Measurements from ENCODE around the gene MAD2L2.

The MAD2L2 gene

GRCh38 chr1:11703357-11704193 lies 22.6 kb upstream of the MAD2L2 start:
- Histone ChIP-seq H3K4me1 (ENCODE audit: control insufficient read depth, insufficient read depth, low read length) (peaks cover 8% of the 10 kb centered on the region), H3K4me3 (ENCODE audit: low read length) (no peak overlapping the region), H3K27me3 (ENCODE audit: control insufficient read depth, insufficient read depth, low read length) (peaks cover 29% of the 10 kb centered on the region), H3K9ac (ENCODE audit: low read length) (no peak overlapping the region), H3K9me3 (ENCODE audit: control insufficient read depth, low read length) (no peaks in the 10 kb centered on the region), H3K36me3 (ENCODE audit: control insufficient read depth, insufficient read depth, low read length) (no peaks in the 10 kb centered on the region)

GRCh38 chr1:11701981-11702803 lies 21.2 kb upstream of the MAD2L2 start:
- Histone ChIP-seq H3K9ac (ENCODE audit: low read length) (no peak overlapping the region), H3K27me3 (ENCODE audit: control insufficient read depth, insufficient read depth, low read length) (peaks cover 29% of the 10 kb centered on the region), H3K4me3 (ENCODE audit: low read length) (no peak overlapping the region), H3K36me3 (ENCODE audit: control insufficient read depth, insufficient read depth, low read length) (no peaks in the 10 kb centered on the region), H3K9me3 (ENCODE audit: control insufficient read depth, low read length) (no peaks in the 10 kb centered on the region), H3K4me1 (ENCODE audit: control insufficient read depth, insufficient read depth, low read length) (no peaks in the 10 kb centered on the region)

- no peak overlapping the region for H3K9ac ChIP-seq (ENCODE audit: low read length)
- H3K9me3 ChIP-seq (ENCODE audit: control insufficient read depth, low read length) = no peaks in the 10 kb centered on the region
- no peak overlapping the region for H3K4me3 ChIP-seq (ENCODE audit: low read length)
- no peaks in the 10 kb centered on the region for H3K36me3 ChIP-seq (ENCODE audit: control insufficient read depth, insufficient read depth, low read length)
- no peaks in the 10 kb centered on the region for H3K4me1 ChIP-seq (ENCODE audit: control insufficient read depth, insufficient read depth, low read length)
- H3K27me3 ChIP-seq (ENCODE audit: control insufficient read depth, insufficient read depth, low read length) = peaks cover 29% of the 10 kb centered on the region
These were observed 20.6 kb upstream of the MAD2L2 start for GRCh38 chr1:11701551-11701961.

GRCh38 chr1:11700601-11701467 lies 19.9 kb upstream of the MAD2L2 start:
- no peaks in the 10 kb centered on the region for H3K9me3 ChIP-seq (ENCODE audit: control insufficient read depth, low read length)
- H3K36me3 ChIP-seq (ENCODE audit: control insufficient read depth, insufficient read depth, low read length) = no peaks in the 10 kb centered on the region
- no peak overlapping the region for H3K9ac ChIP-seq (ENCODE audit: low read length)
- H3K27me3 ChIP-seq (ENCODE audit: control insufficient read depth, insufficient read depth, low read length) = peaks cover 30% of the 10 kb centered on the region
- no peak overlapping the region for H3K4me3 ChIP-seq (ENCODE audit: low read length)
- no peaks in the 10 kb centered on the region for H3K4me1 ChIP-seq (ENCODE audit: control insufficient read depth, insufficient read depth, low read length)

DNA sequence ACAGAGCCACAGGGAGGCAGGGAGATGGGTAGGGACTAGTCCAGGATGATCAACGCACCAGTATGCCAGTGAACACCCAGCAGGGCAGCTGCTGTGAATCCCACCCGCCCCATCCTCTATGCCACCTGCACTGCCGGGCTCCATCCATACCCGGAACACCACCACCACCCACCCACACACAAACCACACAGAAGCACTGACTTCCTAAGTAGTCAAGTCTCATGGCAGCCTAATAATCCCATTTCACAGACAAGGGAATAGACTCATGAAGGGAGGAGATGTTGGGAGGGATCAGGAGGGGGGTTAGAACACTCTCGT lies 16.9 kb upstream of the MAD2L2 start:
- Histone ChIP-seq H3K9ac (ENCODE audit: low read length) (no peak overlapping the region), H3K27me3 (ENCODE audit: control insufficient read depth, insufficient read depth, low read length) (peaks cover 39% of the 10 kb centered on the region), H3K9me3 (ENCODE audit: control insufficient read depth, low read length) (no peaks in the 10 kb centered on the region), H3K4me3 (ENCODE audit: low read length) (no peak overlapping the region), H3K4me1 (ENCODE audit: control insufficient read depth, insufficient read depth, low read length) (no peaks in the 10 kb centered on the region), H3K36me3 (ENCODE audit: control insufficient read depth, insufficient read depth, low read length) (no peaks in the 10 kb centered on the region)

- no peak overlapping the region for H3K4me3 ChIP-seq (ENCODE audit: low read length)
- no peaks in the 10 kb centered on the region for H3K4me1 ChIP-seq (ENCODE audit: control insufficient read depth, insufficient read depth, low read length)
- H3K9me3 ChIP-seq (ENCODE audit: control insufficient read depth, low read length) = no peaks in the 10 kb centered on the region
- peaks cover 44% of the 10 kb centered on the region for H3K27me3 ChIP-seq (ENCODE audit: control insufficient read depth, insufficient read depth, low read length)
- no peak overlapping the region for H3K9ac ChIP-seq (ENCODE audit: low read length)
- no peaks in the 10 kb centered on the region for H3K36me3 ChIP-seq (ENCODE audit: control insufficient read depth, insufficient read depth, low read length)
These were observed 16.4 kb upstream of the MAD2L2 start for GRCh38 chr1:11697188-11697892.

- Histone ChIP-seq H3K4me3 (ENCODE audit: low read length) (no peak overlapping the region), H3K9me3 (ENCODE audit: control insufficient read depth, low read length) (no peaks in the 10 kb centered on the region), H3K9ac (ENCODE audit: low read length) (no peak overlapping the region), H3K27me3 (ENCODE audit: control insufficient read depth, insufficient read depth, low read length) (peaks cover 42% of the 10 kb centered on the region), H3K36me3 (ENCODE audit: control insufficient read depth, insufficient read depth, low read length) (no peaks in the 10 kb centered on the region), H3K4me1 (ENCODE audit: control insufficient read depth, insufficient read depth, low read length) (peaks cover 1% of the 10 kb centered on the region)
These were observed 14.9 kb upstream of the MAD2L2 start for GRCh38 chr1:11695861-11696260.

- Histone ChIP-seq H3K4me3 (ENCODE audit: low read length) (no peak overlapping the region), H3K4me1 (ENCODE audit: control insufficient read depth, insufficient read depth, low read length) (peaks cover 6% of the 10 kb centered on the region), H3K36me3 (ENCODE audit: control insufficient read depth, insufficient read depth, low read length) (no peaks in the 10 kb centered on the region), H3K27me3 (ENCODE audit: control insufficient read depth, insufficient read depth, low read length) (peaks cover 57% of the 10 kb centered on the region), H3K9ac (ENCODE audit: low read length) (no peak overlapping the region), H3K9me3 (ENCODE audit: control insufficient read depth, low read length) (no peaks in the 10 kb centered on the region)
These were observed 13.0 kb upstream of the MAD2L2 start for GRCh38 chr1:11693917-11694316.

- Histone ChIP-seq H3K27me3 (ENCODE audit: control insufficient read depth, insufficient read depth, low read length) (peaks cover 60% of the 10 kb centered on the region), H3K9ac (ENCODE audit: low read length) (no peak overlapping the region), H3K4me1 (ENCODE audit: control insufficient read depth, insufficient read depth, low read length) (peaks cover 6% of the 10 kb centered on the region), H3K9me3 (ENCODE audit: control insufficient read depth, low read length) (no peaks in the 10 kb centered on the region), H3K4me3 (ENCODE audit: low read length) (no peak overlapping the region), H3K36me3 (ENCODE audit: control insufficient read depth, insufficient read depth, low read length) (no peaks in the 10 kb centered on the region)
These were observed 12.2 kb upstream of the MAD2L2 start for GRCh38 chr1:11693024-11693590.

GRCh38 chr1:11691928-11692711 lies 11.2 kb upstream of the MAD2L2 start:
- H3K27me3 ChIP-seq (ENCODE audit: control insufficient read depth, insufficient read depth, low read length) = peaks cover 60% of the 10 kb centered on the region
- H3K36me3 ChIP-seq (ENCODE audit: control insufficient read depth, insufficient read depth, low read length) = no peaks in the 10 kb centered on the region
- H3K4me3 ChIP-seq (ENCODE audit: low read length) = no peak overlapping the region
- no peak overlapping the region for H3K9ac ChIP-seq (ENCODE audit: low read length)
- H3K9me3 ChIP-seq (ENCODE audit: control insufficient read depth, low read length) = no peaks in the 10 kb centered on the region
- peaks cover 6% of the 10 kb centered on the region for H3K4me1 ChIP-seq (ENCODE audit: control insufficient read depth, insufficient read depth, low read length)

Data from mucosa of stomach (tissue), 1 donor.